ENCODE measurements around the gene NET1.

Gene NET1

GRCh38 chr10:5466451-5467206, 54.3 kb downstream of the NET1 start:
- Histone ChIP-seq H3K4me3 (replicated peaks; ENCODE audit: low read depth, low read length) (no peak overlapping the region), H3K27me3 (replicated peaks; ENCODE audit: control insufficient read depth, insufficient read depth, low read length) (peaks cover 2% of the 10 kb centered on the region), H3K36me3 (ENCODE audit: control insufficient read depth, insufficient read depth, low read length) (no peaks in the 10 kb centered on the region)
- no peak for DNase-seq (ENCODE audit: extremely low read depth, insufficient read length)
- no peak for TF ChIP-seq CTCF (IDR thresholded peaks at IDR 0.05; ENCODE audit: insufficient read depth, low read length, poor library complexity, severe bottlenecking)

- no peak for TF ChIP-seq CTCF (IDR thresholded peaks at IDR 0.05; ENCODE audit: insufficient read depth, low read length, poor library complexity, severe bottlenecking)
- peaks cover 2% of the 10 kb centered on the region for H3K27me3 ChIP-seq (replicated peaks; ENCODE audit: control insufficient read depth, insufficient read depth, low read length)
- H3K36me3 ChIP-seq (ENCODE audit: control insufficient read depth, insufficient read depth, low read length) = no peaks in the 10 kb centered on the region
- no peak overlapping the region for H3K4me3 ChIP-seq (replicated peaks; ENCODE audit: low read depth, low read length)
- DNase-seq (ENCODE audit: extremely low read depth, insufficient read length) = no peak
Observed at GRCh38 chr10:5467207-5467535, 54.8 kb downstream of the NET1 start.

GRCh38 chr10:5467634-5468255, 55.4 kb downstream of the NET1 start:
- no peak for TF ChIP-seq CTCF (IDR thresholded peaks at IDR 0.05; ENCODE audit: insufficient read depth, low read length, poor library complexity, severe bottlenecking)
- no peak for DNase-seq (ENCODE audit: extremely low read depth, insufficient read length)
- H3K4me3 ChIP-seq (replicated peaks; ENCODE audit: low read depth, low read length) = no peak overlapping the region

GRCh38 chr10:5468262-5469106, 56.1 kb downstream of the NET1 start:
- no peaks in the 10 kb centered on the region for H3K36me3 ChIP-seq (ENCODE audit: control insufficient read depth, insufficient read depth, low read length)
- H3K4me3 ChIP-seq (replicated peaks; ENCODE audit: low read depth, low read length) = no peak overlapping the region
- no peak for DNase-seq (ENCODE audit: extremely low read depth, insufficient read length)
- H3K27me3 ChIP-seq (replicated peaks; ENCODE audit: control insufficient read depth, insufficient read depth, low read length) = peaks cover 2% of the 10 kb centered on the region
- TF ChIP-seq CTCF (IDR thresholded peaks at IDR 0.05; ENCODE audit: insufficient read depth, low read length, poor library complexity, severe bottlenecking) = no peak

More at GRCh38 chr10:5467634-5468255, 55.4 kb downstream of the NET1 start:
- peaks cover 2% of the 10 kb centered on the region for H3K27me3 ChIP-seq (replicated peaks; ENCODE audit: control insufficient read depth, insufficient read depth, low read length)
- H3K36me3 ChIP-seq (ENCODE audit: control insufficient read depth, insufficient read depth, low read length) = no peaks in the 10 kb centered on the region

- no peak overlapping the region for H3K4me3 ChIP-seq (replicated peaks; ENCODE audit: low read depth, low read length)
- DNase-seq (ENCODE audit: extremely low read depth, insufficient read length) = no peak
- TF ChIP-seq CTCF (IDR thresholded peaks at IDR 0.05; ENCODE audit: insufficient read depth, low read length, poor library complexity, severe bottlenecking) = no peak
- H3K36me3 ChIP-seq (ENCODE audit: control insufficient read depth, insufficient read depth, low read length) = no peaks in the 10 kb centered on the region
- peaks cover 2% of the 10 kb centered on the region for H3K27me3 ChIP-seq (replicated peaks; ENCODE audit: control insufficient read depth, insufficient read depth, low read length)
Observed at GRCh38 chr10:5469353-5470061, 57.1 kb downstream of the NET1 start.
